IPS DF 19.7 (cell line): Measurements from ENCODE around the gene ESR1.
"Not testable (repeated sequence)": the region's sequence is repeated elsewhere in the genome, so short reads cannot be mapped to it uniquely, and the experiment has no call there.

ENCODE experiments used
- DNase-seq: peaks from one replicate; pipeline ENCODE4 v3.0.0-alpha.2; 2013; ENCODE audit warnings: low read depth, low spot score

ESR1 gene

GRCh38 chr6:151813858-151814257 is 6.4 kb downstream of the ESR1 start:
- DNase-seq, result no peak

- DNase-seq, result no peak
These were observed 7.1 kb downstream of the ESR1 start for GRCh38 chr6:151814614-151815013.

DNA sequence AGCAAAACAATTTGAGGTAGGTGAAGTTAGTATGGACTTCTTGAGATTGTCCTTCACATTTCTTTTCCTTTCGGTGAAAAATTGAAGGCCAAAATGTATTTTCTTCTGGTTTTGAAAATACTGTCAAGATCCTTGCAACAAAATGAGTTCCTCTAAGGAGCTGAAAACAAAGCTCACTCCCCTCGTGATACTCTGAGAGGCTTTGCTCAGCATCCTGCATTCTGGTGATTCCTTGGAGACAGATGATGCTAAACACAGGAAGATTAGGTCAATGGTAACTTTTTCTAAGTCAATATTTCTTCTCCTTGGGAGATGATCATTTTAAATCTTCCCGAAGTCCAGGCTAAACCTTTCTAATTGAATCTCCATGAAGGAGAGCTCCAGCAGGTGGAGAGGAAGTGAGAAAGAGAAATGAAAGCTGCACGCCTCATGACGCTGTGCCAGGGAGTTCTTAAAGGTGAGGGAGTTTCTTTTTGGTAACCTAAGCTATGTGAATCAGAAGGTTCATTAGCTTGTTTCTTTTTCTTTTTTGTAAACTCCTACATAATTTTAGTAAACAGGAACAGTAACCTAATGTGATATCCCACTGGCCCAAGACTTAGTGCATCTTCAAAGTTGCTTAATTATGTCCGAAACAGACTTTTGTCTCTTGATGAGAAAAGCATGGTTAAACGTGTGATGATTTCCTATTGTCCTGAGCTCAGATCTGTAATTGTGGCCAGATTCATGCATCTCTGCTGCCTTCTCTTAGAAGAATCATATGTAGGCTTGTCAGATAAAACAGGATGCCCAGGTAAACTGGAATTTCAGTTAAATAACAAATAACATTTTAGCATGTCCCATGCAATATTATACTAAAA is 15.0 kb downstream of the ESR1 start:
- no peak for DNase-seq

GRCh38 chr6:151826517-151827142 is 19.1 kb downstream of the ESR1 start:
- no peak for DNase-seq

GRCh38 chr6:151832710-151833109 is 25.2 kb downstream of the ESR1 start:
- no peak for DNase-seq

DNA sequence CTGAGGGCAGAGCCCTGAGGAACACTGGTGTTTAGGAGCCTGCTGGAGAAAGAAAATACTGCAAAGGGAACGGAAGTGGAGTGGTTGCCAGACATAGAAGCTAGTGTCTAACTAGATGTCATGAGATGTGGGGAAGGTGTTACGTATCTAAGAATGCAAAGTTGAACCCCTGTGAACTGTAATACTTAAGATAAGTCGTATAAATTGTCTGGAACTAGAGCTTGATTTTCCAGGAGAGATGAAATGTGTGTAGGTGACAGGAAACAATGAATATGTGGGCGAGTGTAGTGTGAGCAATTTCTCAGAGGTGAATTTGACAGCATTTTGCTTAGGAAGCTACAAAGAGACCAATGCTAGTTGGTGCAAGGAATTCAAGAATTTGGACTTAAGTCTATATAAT is 27.9 kb downstream of the ESR1 start:
- no peak for DNase-seq

DNA sequence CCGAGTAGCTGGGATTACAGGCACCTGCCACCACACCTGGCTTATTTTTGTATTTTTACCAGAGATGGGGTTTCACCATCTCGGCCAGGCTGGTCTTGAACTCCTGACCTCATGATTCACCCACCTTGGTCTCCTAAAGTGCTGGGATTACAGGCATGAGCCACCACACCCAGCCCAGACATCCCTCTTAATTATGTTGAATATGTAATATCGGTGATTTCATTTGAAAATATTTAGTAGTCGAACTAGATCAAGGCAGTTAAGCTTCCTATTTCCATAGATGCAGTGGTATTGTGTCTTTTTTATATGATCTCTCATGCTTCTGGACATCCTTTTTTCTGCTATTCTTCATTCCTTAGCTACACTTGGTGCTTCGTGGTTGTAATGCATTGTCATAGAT is 29.7 kb downstream of the ESR1 start:
- DNase-seq, result no peak

- DNase-seq, result no peak
These were observed 35.3 kb downstream of the ESR1 start for GRCh38 chr6:151842816-151843215.

DNA sequence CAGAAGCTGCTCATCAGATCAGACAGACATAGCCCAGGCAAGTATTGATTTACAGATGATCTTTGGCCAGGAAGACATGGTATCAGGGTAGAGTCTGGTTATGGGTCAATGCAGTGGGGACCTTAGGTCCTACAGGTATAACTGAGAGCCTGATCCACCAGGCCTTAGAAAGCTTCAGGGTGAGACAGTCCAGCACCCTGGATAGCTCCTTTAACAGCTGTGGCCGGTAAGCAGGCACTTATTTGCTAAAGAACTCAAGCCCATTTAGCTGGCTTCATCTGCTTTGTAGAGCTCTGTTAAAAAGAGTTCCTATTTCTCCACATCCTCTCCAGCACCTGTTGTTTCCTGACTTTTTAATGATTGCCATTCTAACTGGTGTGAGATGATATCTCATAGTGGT is 39.6 kb downstream of the ESR1 start:
- DNase-seq, result peak; percentile 17

- no peak for DNase-seq
These were observed 43.1 kb downstream of the ESR1 start for GRCh38 chr6:151850479-151851003.

DNA sequence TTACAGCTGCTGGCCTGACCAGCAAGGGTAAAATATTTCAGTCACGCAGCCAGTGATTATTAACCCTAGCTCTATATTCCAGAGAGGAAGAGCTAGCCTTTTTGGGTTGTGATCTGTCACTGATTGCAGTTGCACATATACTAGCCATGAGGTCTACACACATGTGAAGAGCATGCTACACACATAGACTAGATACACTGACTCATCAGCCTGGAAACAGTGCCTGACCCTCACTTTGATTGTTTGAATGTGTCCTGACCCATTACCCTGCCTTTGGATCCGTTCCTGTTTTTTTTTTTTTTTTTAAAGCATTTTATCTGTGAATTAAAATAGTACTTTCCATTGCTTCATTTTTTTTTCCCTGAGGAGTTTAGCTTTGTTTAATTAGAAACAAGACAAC is 50.8 kb downstream of the ESR1 start:
- DNase-seq, result no peak

- DNase-seq, result no peak
These were observed 55.0 kb downstream of the ESR1 start for GRCh38 chr6:151862461-151862860.

DNA sequence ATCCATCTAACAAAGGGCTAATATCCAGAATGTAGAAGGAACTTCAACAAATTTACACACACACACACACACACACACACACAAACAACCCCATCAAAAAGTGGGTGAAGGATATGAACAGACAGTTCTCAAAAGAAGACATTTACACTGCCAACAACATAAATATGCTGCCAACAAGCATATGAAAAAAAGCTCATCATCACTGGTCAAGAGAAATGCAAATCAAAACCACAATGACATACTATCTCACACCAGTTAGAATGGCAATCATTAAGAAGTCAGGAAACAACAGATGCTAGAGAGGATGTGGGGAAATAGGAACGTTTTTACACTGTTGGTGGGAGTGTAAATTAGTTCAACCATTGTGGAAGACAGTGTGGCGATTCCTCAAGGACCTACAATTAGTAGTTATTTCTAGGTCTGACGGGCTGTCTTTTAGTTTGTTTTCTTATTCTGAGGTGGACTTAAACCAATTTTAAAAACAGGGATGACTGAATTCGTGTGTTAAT is 59.9 kb downstream of the ESR1 start:
- not testable (repeated sequence) for DNase-seq

GRCh38 chr6:151869345-151869744 is 61.9 kb downstream of the ESR1 start:
- DNase-seq, result no peak

DNA sequence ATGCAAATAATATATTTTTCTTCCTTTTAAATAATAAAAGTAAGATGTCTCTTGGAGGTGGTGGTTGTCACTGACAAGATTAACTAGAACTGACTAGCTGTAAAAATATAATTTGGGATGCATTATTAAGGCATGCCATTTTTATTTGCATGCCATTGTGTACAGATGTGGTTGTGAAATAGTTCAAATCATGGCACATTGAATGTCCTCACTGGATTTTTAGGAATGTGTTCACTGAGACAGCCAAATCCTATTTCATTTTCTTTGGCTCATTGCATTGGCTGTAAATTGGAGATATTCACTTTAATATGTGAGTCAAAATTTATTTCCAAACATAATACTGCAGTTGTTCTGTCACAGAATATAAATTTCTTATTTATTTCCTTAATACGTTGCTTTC is 62.3 kb downstream of the ESR1 start:
- DNase-seq, result no peak

- DNase-seq, result no peak
These were observed 62.9 kb downstream of the ESR1 start for GRCh38 chr6:151870375-151870774.

- no peak for DNase-seq
These were observed 68.0 kb downstream of the ESR1 start for GRCh38 chr6:151875524-151875923.

DNA sequence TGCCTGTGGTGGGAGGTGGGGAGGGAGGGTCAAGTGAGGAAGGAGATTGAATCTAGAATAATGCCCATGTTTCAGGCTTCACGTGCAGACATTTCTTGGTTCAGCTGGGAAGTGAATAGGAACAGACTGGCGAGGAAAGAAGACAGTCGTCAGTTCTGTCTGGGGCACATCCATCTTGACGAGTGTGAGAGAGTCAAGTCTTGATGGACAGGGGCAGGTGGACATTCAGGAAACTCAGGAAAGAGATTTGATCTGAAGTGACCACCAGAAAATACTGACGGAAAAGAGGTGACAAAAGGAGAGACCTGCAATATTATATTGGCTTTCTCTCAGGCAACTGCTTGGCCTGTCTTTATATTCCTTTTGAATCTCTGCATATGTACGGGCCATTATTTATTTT is 68.6 kb downstream of the ESR1 start:
- no peak for DNase-seq

DNA sequence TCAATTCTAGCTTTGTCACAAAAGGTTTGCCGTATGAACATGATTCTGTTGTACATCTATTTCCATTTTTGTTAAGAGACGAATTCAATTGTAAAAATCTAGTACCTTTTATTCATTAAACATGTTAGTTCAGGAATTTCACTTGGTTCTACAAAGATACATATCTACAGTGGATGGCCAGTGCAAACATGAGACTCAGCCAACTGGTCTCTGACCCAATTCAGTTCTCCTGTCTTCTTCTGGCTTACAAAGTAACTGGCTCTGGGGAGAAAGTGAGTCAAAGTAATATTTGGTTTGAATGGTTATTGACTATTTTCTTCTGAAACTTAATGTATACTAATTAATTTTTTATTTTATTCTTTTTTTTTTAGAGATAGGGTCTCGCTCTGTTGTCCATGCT is 70.0 kb downstream of the ESR1 start:
- no peak for DNase-seq

GRCh38 chr6:151881231-151881630 is 73.7 kb downstream of the ESR1 start:
- no peak for DNase-seq

GRCh38 chr6:151882206-151882605 is 74.7 kb downstream of the ESR1 start:
- no peak for DNase-seq

DNA sequence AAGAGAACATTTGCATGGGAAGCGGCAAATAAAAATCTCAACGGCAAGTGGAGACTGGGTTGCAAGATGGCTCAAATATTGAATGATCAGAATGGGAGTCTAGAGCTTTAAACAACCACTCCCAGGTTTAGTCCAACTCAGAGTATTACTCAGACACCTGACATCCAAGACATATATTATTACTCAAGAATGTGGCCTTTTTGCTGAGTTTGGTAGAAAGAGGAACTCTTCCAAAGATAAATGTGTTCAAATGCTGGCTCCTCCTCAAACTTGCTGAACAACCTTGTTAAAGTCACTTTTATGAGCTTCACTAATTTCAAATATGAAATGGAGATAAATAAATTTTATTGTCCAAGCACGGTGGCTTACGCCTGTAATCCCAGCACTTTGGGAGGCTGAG is 77.8 kb downstream of the ESR1 start:
- DNase-seq, result no peak

- no peak for DNase-seq
These were observed 84.0 kb downstream of the ESR1 start for GRCh38 chr6:151891524-151891923.
